Hepatocyte (in vitro differentiated cells): ENCODE data around the gene DAB2IP.

ENCODE experiments used
- EZH2 ChIP-seq: fragments of 200-600 bp; sonication (generic); IDR thresholded peaks from 2 replicates; pipeline ENCODE4 v1.6.1; 2016; ENCODE audit warnings: antibody characterized with exemption, mild to moderate bottlenecking, borderline replicate concordance
- EZH2phosphoT487 ChIP-seq: fragments of 200-600 bp; sonication (generic); IDR thresholded peaks from one replicate; pipeline ENCODE4 v1.6.1; 2018; ENCODE audit warnings: antibody characterized with exemption, mild to moderate bottlenecking, low read depth, moderate library complexity; ENCODE audit not compliant: unreplicated experiment, severe bottlenecking
- TF ChIP-seq, protein P1 (sequence below): fragments of 200-600 bp; sonication (generic); IDR thresholded peaks from 2 replicates; pipeline ENCODE4 v1.5.1; 2016; ENCODE audit warnings: antibody characterized with exemption, mild to moderate bottlenecking; ENCODE audit not compliant: poor library complexity

DNA sequence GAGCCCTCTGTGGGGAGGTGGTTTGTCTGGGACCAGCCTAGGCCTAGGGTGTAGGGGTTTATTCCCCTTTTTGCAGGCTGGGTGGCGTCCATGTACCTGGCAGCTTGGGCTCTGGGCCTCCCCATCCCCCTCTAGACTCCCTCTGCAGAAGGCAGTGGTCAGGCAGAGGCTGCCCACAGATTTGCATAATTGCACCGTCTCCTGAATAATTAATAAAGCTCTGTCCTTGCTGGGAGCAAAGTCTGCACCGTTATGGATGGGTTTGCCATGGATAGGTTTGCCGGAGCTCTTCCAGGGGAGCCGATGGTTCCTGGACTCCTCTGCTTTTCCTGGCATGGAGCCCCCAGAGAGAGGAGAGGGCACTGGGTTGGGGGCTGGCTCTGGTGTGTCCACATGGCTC, 60.4 kb downstream of the DAB2IP start:
- TF ChIP-seq, protein P1, sequence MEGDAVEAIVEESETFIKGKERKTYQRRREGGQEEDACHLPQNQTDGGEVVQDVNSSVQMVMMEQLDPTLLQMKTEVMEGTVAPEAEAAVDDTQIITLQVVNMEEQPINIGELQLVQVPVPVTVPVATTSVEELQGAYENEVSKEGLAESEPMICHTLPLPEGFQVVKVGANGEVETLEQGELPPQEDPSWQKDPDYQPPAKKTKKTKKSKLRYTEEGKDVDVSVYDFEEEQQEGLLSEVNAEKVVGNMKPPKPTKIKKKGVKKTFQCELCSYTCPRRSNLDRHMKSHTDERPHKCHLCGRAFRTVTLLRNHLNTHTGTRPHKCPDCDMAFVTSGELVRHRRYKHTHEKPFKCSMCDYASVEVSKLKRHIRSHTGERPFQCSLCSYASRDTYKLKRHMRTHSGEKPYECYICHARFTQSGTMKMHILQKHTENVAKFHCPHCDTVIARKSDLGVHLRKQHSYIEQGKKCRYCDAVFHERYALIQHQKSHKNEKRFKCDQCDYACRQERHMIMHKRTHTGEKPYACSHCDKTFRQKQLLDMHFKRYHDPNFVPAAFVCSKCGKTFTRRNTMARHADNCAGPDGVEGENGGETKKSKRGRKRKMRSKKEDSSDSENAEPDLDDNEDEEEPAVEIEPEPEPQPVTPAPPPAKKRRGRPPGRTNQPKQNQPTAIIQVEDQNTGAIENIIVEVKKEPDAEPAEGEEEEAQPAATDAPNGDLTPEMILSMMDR: no peak
- no peak for TF ChIP-seq EZH2phosphoT487
- no peak for TF ChIP-seq EZH2
